Tibial nerve (tissue), 4 donors: ENCODE results near the gene ASB1. TPM values are rescaled to one million over a fixed set of nuclear protein-coding genes. Genes with fewer than 3 reads are reported as not detected.

Experiments used
- DNase-seq, 2 donors: peaks; one replicate each; pipeline ENCODE4 v3.0.0-alpha.2; 2019; ENCODE audit warnings: low spot score in 2 of 2
- H3K27ac ChIP-seq, 4 donors: fragments of 200-600 bp; sonication (generic) in 3 of 4; one replicate each; pipeline ENCODE4 v1.5.1; 2017 to 2019; ENCODE audit warnings: mild to moderate bottlenecking in 1 of 4
- H3K27me3 ChIP-seq, 2 donors: fragments of 200-600 bp; sonication (generic) in 1 of 2; one replicate each; pipeline versions ENCODE4 v1.5.1 to v1.6.0; 2017 to 2019
- H3K36me3 ChIP-seq, 3 donors: fragments of 200-600 bp; sonication (generic); one replicate each; pipeline ENCODE4 v1.5.1; 2018 to 2019
- H3K4me1 ChIP-seq, 4 donors: fragments of 200-600 bp; sonication (generic) in 3 of 4; one replicate each; pipeline ENCODE4 v1.5.1; 2017 to 2019
- H3K4me3 ChIP-seq, 4 donors: fragments of 200-600 bp; sonication (generic) in 3 of 4; one replicate each; pipeline ENCODE4 v1.5.1; 2017 to 2019; ENCODE audit warnings: mild to moderate bottlenecking in 1 of 4, moderate library complexity in 1 of 4
- H3K9me3 ChIP-seq, 4 donors: fragments of 200-600 bp; sonication (generic) in 3 of 4; one replicate each; pipeline ENCODE4 v1.5.1; 2017 to 2019
- EP300 ChIP-seq, 2 donors: sonication (generic); formaldehyde crosslinking; IDR thresholded peaks; one replicate each; pipeline ENCODE4 v1.6.1; 2017; ENCODE audit warnings: antibody characterized with exemption in 2 of 2, mild to moderate bottlenecking in 1 of 2
- POLR2A ChIP-seq, 2 donors: fragments of 450-650 bp; IDR thresholded peaks; one replicate each; pipeline ENCODE4 v1.6.1; 2017; ENCODE audit warnings: antibody characterized with exemption in 2 of 2, mild to moderate bottlenecking in 2 of 2, moderate library complexity in 2 of 2
- WGBS, 2 donors: methylation state at CpG; one replicate each; pipeline ENCODE4 v1.1.5; 2018; 5-methylcytosine and 5-hydroxymethylcytosine counted together
- total RNA-seq, 4 donors: library from RNA; depleted of rRNA; stranded (reverse); fragments of >200 nt; gene quantifications; one replicate each; pipeline ENCODE4 v1.1.0, GENCODE V29; 2016
- TF ChIP-seq, protein P1 (sequence below), 5 experiments: fragments of 200-600 bp in 3 of 5; fragments of 450-650 bp in 2 of 5; sonication (generic) in 3 of 5; IDR thresholded peaks; one replicate each; pipeline ENCODE4 v1.5.1; 2016 to 2019; ENCODE audit warnings: antibody characterized with exemption in 5 of 5, mild to moderate bottlenecking in 3 of 5, moderate library complexity in 2 of 5

Gene ASB1
- total RNA-seq, 4 donors from 2014 or later = 21.3 to 26.0 (median 24.2) TPM

DNA sequence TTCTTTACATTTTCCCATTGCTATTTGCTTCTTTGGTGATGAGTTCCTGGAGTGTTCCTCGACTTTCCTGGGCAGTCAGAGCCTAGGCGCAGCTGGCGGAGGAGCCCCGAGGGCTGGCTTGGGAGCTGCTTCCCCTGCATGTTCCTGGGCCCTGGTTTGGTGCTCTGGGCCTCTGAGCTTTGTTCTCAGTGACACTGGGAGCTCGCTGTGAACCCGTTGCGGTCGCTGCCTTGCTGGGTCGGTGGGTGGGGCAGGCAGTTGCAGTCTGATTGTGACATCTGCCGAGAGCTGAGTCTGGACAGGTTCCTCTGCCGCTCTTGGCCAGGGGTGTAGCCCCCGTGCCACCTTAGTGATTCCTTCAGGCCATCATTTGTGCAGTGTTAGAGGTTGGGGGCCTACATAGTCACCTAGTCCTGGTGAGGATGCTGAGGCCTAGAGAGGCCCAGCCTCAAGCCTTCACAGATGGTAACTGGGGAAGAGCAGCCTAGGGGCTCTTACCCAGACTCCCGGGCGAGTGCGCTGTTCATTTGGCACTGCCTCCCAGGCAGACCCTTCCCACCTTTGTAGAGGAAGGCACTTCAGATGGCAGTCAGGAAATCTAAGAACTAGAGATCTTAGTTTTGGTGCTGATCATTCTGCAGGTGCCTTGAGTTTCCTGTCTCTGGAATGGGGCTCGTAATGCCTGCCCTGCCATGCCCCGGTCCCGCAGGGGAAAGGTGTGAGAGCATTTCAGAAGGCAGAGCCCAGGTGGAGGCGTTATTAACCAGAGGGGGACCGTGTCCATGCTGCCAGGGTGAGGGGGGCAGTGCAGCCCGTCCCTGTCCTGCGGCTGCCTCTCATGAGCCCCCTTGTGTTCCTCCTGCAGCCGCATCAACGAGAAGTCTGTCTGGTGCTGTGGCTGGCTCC, 8.4 kb downstream of the ASB1 start:
- 87 to 89% methylated on average over 21 to 24 of the region's 24 CpGs for WGBS, 2 donors
- Histone ChIP-seq H3K4me3 (no peak overlapping the region), H3K36me3 (peaks cover 0 to 59% (median 15%) of the 10 kb centered on the region in 3 donors), H3K27me3 (no peaks in the 10 kb centered on the region), H3K9me3 (peaks cover 0 to 11% (median 0%) of the 10 kb centered on the region in 4 donors), H3K4me1 (peaks cover 0 to 19% (median 6%) of the 10 kb centered on the region in 4 donors), H3K27ac (no peak overlapping the region)
- no peak for DNase-seq
- TF ChIP-seq, protein P1, sequence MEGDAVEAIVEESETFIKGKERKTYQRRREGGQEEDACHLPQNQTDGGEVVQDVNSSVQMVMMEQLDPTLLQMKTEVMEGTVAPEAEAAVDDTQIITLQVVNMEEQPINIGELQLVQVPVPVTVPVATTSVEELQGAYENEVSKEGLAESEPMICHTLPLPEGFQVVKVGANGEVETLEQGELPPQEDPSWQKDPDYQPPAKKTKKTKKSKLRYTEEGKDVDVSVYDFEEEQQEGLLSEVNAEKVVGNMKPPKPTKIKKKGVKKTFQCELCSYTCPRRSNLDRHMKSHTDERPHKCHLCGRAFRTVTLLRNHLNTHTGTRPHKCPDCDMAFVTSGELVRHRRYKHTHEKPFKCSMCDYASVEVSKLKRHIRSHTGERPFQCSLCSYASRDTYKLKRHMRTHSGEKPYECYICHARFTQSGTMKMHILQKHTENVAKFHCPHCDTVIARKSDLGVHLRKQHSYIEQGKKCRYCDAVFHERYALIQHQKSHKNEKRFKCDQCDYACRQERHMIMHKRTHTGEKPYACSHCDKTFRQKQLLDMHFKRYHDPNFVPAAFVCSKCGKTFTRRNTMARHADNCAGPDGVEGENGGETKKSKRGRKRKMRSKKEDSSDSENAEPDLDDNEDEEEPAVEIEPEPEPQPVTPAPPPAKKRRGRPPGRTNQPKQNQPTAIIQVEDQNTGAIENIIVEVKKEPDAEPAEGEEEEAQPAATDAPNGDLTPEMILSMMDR (IDR thresholded peaks at IDR 0.05) = no peak
- TF ChIP-seq EP300 (IDR thresholded peaks at IDR 0.05) = no peak
- no peak for TF ChIP-seq POLR2A (IDR thresholded peaks at IDR 0.05)

DNA sequence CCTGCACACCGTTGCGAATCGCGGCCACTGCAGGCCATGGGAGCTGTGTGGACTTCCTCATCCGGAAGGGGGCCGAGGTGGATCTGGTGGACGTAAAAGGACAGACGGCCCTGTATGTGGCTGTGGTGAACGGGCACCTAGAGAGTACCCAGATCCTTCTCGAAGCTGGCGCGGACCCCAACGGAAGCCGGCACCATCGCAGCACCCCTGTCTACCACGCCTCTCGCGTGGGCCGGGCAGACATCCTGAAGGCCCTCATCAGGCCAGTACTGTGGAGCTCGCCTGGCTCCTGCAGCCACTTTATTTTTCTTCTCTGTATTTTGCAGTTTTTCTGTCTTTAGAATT, 9.0 kb downstream of the ASB1 start:
- TF ChIP-seq POLR2A (IDR thresholded peaks at IDR 0.05) = no peak
- TF ChIP-seq EP300 (IDR thresholded peaks at IDR 0.05) = no peak
- TF ChIP-seq, protein P1 (IDR thresholded peaks at IDR 0.05) = no peak
- H3K27me3 ChIP-seq = no peaks in the 10 kb centered on the region
- H3K36me3 ChIP-seq = peaks cover 0 to 53% (median 15%) of the 10 kb centered on the region in 3 donors
- DNase-seq = no peak
- no peak overlapping the region for H3K27ac ChIP-seq
- H3K4me1 ChIP-seq = peaks cover 0 to 23% (median 6%) of the 10 kb centered on the region in 4 donors
- peaks cover 0 to 5% (median 0%) of the 10 kb centered on the region in 4 donors for H3K9me3 ChIP-seq
- WGBS, 2 donors = 93 to 96% methylated on average over 15 to 20 of the region's 20 CpGs
- no peak overlapping the region for H3K4me3 ChIP-seq

GRCh38 chr2:238438856-238439849, 12.4 kb downstream of the ASB1 start:
- no peak for DNase-seq
- 64 to 76% methylated on average over 24 of the region's 24 CpGs for WGBS, 2 donors

GRCh38 chr2:238439917-238440316, 13.2 kb downstream of the ASB1 start:
- no peaks in the 10 kb centered on the region for H3K9me3 ChIP-seq
- WGBS, 2 donors = 67 to 72% methylated on average over 2 of the region's 2 CpGs
- H3K27me3 ChIP-seq = no peaks in the 10 kb centered on the region
- peaks cover 0 to 40% (median 9%) of the 10 kb centered on the region in 4 donors for H3K4me1 ChIP-seq
- H3K36me3 ChIP-seq = peaks cover 0 to 40% (median 7%) of the 10 kb centered on the region in 3 donors
- TF ChIP-seq, protein P1 (IDR thresholded peaks at IDR 0.05) = no peak
- TF ChIP-seq EP300 (IDR thresholded peaks at IDR 0.05) (no peak), POLR2A (IDR thresholded peaks at IDR 0.05) (no peak)
- peak overlapping the region in 2 of 4 donors; percentile 60 for H3K27ac ChIP-seq
- H3K4me3 ChIP-seq = no peak overlapping the region
- DNase-seq = no peak

More at GRCh38 chr2:238438856-238439849, 12.4 kb downstream of the ASB1 start:
- H3K9me3 ChIP-seq = no peaks in the 10 kb centered on the region
- H3K36me3 ChIP-seq = peaks cover 0 to 40% (median 7%) of the 10 kb centered on the region in 3 donors
- H3K27me3 ChIP-seq = no peaks in the 10 kb centered on the region
- no peak overlapping the region for H3K4me3 ChIP-seq
- H3K4me1 ChIP-seq = peaks cover 0 to 40% (median 9%) of the 10 kb centered on the region in 4 donors
- TF ChIP-seq POLR2A (IDR thresholded peaks at IDR 0.05) = no peak
- no peak for TF ChIP-seq EP300 (IDR thresholded peaks at IDR 0.05)
- TF ChIP-seq, protein P1 (IDR thresholded peaks at IDR 0.05) = no peak
- peak overlapping the region in 2 of 4 donors; percentile 60 for H3K27ac ChIP-seq
